OCI-LY3 (cell line): ENCODE data around the gene ESRP2.

Source experiments
- EZH2phosphoT487 ChIP-seq: fragments of 200-600 bp; shearing (Covaris generic); IDR thresholded peaks from 2 replicates; pipeline ENCODE4 v1.6.1; 2018; ENCODE audit warnings: antibody characterized with exemption, mixed run types, low read depth
- TF ChIP-seq, protein P1 (sequence below): fragments of 200-600, 300-600 bp; sonication (generic); IDR thresholded peaks from 2 replicates; pipeline ENCODE4 v1.5.1; 2014; ENCODE audit warnings: antibody characterized with exemption, low read length, low read depth

DNA sequence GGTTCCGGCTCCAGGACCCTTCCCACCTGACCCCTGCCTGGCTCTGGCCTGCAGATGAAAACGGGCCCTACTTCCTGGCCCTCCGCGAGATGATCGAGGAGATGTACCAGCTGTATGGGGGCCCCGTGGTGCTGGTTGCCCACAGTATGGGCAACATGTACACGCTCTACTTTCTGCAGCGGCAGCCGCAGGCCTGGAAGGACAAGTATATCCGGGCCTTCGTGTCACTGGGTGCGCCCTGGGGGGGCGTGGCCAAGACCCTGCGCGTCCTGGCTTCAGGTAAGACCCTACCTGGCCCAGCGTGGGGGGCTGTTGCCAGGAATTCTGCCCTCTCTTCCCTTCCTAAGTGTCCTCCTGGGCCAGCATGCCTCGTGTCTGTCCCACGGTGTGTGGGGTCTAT is 19.8 kb upstream of the ESRP2 start:
- TF ChIP-seq, protein P1, sequence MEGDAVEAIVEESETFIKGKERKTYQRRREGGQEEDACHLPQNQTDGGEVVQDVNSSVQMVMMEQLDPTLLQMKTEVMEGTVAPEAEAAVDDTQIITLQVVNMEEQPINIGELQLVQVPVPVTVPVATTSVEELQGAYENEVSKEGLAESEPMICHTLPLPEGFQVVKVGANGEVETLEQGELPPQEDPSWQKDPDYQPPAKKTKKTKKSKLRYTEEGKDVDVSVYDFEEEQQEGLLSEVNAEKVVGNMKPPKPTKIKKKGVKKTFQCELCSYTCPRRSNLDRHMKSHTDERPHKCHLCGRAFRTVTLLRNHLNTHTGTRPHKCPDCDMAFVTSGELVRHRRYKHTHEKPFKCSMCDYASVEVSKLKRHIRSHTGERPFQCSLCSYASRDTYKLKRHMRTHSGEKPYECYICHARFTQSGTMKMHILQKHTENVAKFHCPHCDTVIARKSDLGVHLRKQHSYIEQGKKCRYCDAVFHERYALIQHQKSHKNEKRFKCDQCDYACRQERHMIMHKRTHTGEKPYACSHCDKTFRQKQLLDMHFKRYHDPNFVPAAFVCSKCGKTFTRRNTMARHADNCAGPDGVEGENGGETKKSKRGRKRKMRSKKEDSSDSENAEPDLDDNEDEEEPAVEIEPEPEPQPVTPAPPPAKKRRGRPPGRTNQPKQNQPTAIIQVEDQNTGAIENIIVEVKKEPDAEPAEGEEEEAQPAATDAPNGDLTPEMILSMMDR = no peak
- no peak for TF ChIP-seq EZH2phosphoT487
